Thyroid gland (tissue), 4 donors: ENCODE data around the gene GJB3.

Experiments
- CTCF ChIP-seq, 6 experiments: fragments of 200-600 bp in 3 of 6; fragments of 450-650 bp in 3 of 6; sonication (generic) in 3 of 6; IDR thresholded peaks; one replicate each; pipeline ENCODE4 v1.5.1; 2016 to 2019; ENCODE audit warnings: antibody characterized with exemption in 6 of 6, mild to moderate bottlenecking in 2 of 6, inconsistent platforms in 1 of 6, moderate library complexity in 1 of 6
- POLR2A ChIP-seq, 2 donors: fragments of 450-650 bp; IDR thresholded peaks; one replicate each; pipeline ENCODE4 v1.6.1; 2017; ENCODE audit warnings: antibody characterized with exemption in 2 of 2, mild to moderate bottlenecking in 2 of 2, moderate library complexity in 1 of 2

- peak in 5 of 6 experiments; percentile 75 to 95 (median 82) for TF ChIP-seq CTCF (IDR thresholded peaks at IDR 0.05)
- TF ChIP-seq POLR2A (IDR thresholded peaks at IDR 0.05): no peak
These were observed 5.7 kb downstream of the GJB3 start for GRCh38 chr1:34786521-34787325.
